Measurements from ENCODE around the gene PRRX2.

- TF ChIP-seq EZH2phosphoT487 (IDR thresholded peaks at IDR 0.05; ENCODE audit: unreplicated experiment) (no peak), CTCF (conservative IDR thresholded peaks at IDR 0.05; ENCODE audit: low read depth in 2 of 2) (no peak), EZH2 (IDR thresholded peaks at IDR 0.05; ENCODE audit: low read depth, unreplicated experiment) (peak; percentile 5), ETS1 (IDR thresholded peaks at IDR 0.05) (no peak)
These were observed 44.7 kb upstream of the PRRX2 start, which contains the start of gene C9orf50 for GRCh38 chr9:129620669-129621295.

Data from GM23338 (cell line).